Activated B cell treated with CpG ODN at 0.5 μM for 24 hours (primary cell): ENCODE results near the gene GPD1. TPM values are rescaled to one million over a fixed set of nuclear protein-coding genes. Genes with fewer than 3 reads are reported as not detected.
"Not testable (repeated sequence)": the region's sequence is repeated elsewhere in the genome, so short reads cannot be mapped to it uniquely, and the experiment has no call there.

ENCODE experiments used
- ATAC-seq: fragments of 200-7000 bp; cut with Tn5 transposase; one replicate; pipeline ENCODE4 v1.10.0; 2021; ENCODE audit warnings: low read depth, mild to moderate bottlenecking, moderate library complexity
- CTCF ChIA-PET: fragments of 350-600 bp; sonication (Branson Sonifier 250); formaldehyde crosslinking; loops from one replicate; lab custom pipeline; 2021; ENCODE audit warnings: antibody characterized with exemption; lab: Charles Lee
- POLR2A ChIA-PET: fragments of 350-600 bp; sonication (Branson Sonifier 250); formaldehyde crosslinking; loops from one replicate; lab custom pipeline; 2021; ENCODE audit warnings: antibody characterized with exemption; lab: Charles Lee
- DNase-seq: peaks from one replicate; pipeline ENCODE4 v3.0.0; 2022
- H3K27ac Mint-ChIP-seq: one replicate; pipeline ENCODE4 v1.8.0; 2020; ENCODE audit warnings: mixed read lengths
- H3K27me3 Mint-ChIP-seq: one replicate; pipeline ENCODE4 v1.8.0; 2021; ENCODE audit warnings: mixed read lengths
- H3K36me3 Mint-ChIP-seq: one replicate; pipeline ENCODE4 v1.8.0; 2021; ENCODE audit warnings: low read depth, mixed read lengths
- H3K4me1 Mint-ChIP-seq: one replicate; pipeline ENCODE4 v1.8.0; 2021; ENCODE audit warnings: mixed read lengths
- H3K4me3 Mint-ChIP-seq: one replicate; pipeline ENCODE4 v1.8.0; 2020; ENCODE audit warnings: mild to moderate bottlenecking, mixed read lengths
- H3K9me3 Mint-ChIP-seq: one replicate; pipeline ENCODE4 v1.8.0; 2020; ENCODE audit warnings: mixed read lengths
- CTCF ChIP-seq: fragments of 200-600 bp; IDR thresholded peaks from one replicate; pipeline ENCODE4 v1.8.0; 2022; ENCODE audit warnings: antibody characterized with exemption, mild to moderate bottlenecking
- intact Hi-C: fragments of 100-400 bp; cut with micrococcal nuclease; formaldehyde crosslinking; loops from one replicate; pipeline ENCODE4 v1.15.1; 2024
- total RNA-seq: library from RNA; stranded (reverse); gene quantifications from 2 replicates; pipeline ENCODE4 v1.2.3, GENCODE V29; 2022

GPD1 gene
- total RNA-seq, 1 donor from 2014 or later, result 0.60 TPM

GRCh38 chr12:50149311-50149710 lies 45.5 kb downstream of the GPD1 start:
- ATAC-seq (no peak), DNase-seq (no peak)
- no peak for TF ChIP-seq CTCF
- Mint-ChIP-seq H3K27me3 (no peaks in the 10 kb centered on the region), H3K27ac (no peak overlapping the region), H3K4me3 (no peak overlapping the region), H3K9me3 (no peaks in the 10 kb centered on the region), H3K4me1 (peaks cover 2% of the 10 kb centered on the region), H3K36me3 (peaks cover 4% of the 10 kb centered on the region)
- intact Hi-C loops, result no loop called here
- ChIA-PET CTCF (interaction anchor here (1.1 kb wide), 1 partner anchor 79 kb away, joined by 3 read pairs; no protein-coding TSS in a partner anchor), POLR2A (interaction anchor here (0.6 kb wide), 1 partner anchor 35 kb away, joined by 5 read pairs; no protein-coding TSS in a partner anchor)

GRCh38 chr12:50151047-50151687 lies 47.4 kb downstream of the GPD1 start:
- ChIA-PET CTCF (no interaction called here), POLR2A (interaction anchor here (0.6 kb wide), 1 partner anchor 539 kb away, joined by 7 read pairs; no protein-coding TSS in a partner anchor)
- Mint-ChIP-seq H3K4me1 (peaks cover 2% of the 10 kb centered on the region), H3K27me3 (no peaks in the 10 kb centered on the region), H3K36me3 (peaks cover 1% of the 10 kb centered on the region), H3K27ac (no peak overlapping the region), H3K9me3 (no peaks in the 10 kb centered on the region), H3K4me3 (no peak overlapping the region)
- no peak for DNase-seq
- no peak for TF ChIP-seq CTCF
- intact Hi-C loops, result no loop called here
- no peak for ATAC-seq

GRCh38 chr12:50154947-50155346 lies 51.1 kb downstream of the GPD1 start:
- ATAC-seq, DNase-seq, intact Hi-C loops, H3K4me3 Mint-ChIP-seq, H3K27me3 Mint-ChIP-seq, H3K4me1 Mint-ChIP-seq, H3K9me3 Mint-ChIP-seq, H3K27ac Mint-ChIP-seq, CTCF ChIA-PET: not testable (repeated sequence)
- peaks cover 17% of the 10 kb centered on the region for H3K36me3 Mint-ChIP-seq
- POLR2A ChIA-PET, result interaction anchor here (0.6 to 1.8 kb wide), 2 partner anchors 12 to 192 kb away, joined by 3 to 7 read pairs; partner anchors contain the start of gene CERS5

- Mint-ChIP-seq H3K4me1 (peaks cover 15% of the 10 kb centered on the region), H3K27me3 (no peaks in the 10 kb centered on the region), H3K9me3 (no peaks in the 10 kb centered on the region), H3K36me3 (peaks cover 17% of the 10 kb centered on the region), H3K4me3 (no peak overlapping the region), H3K27ac (no peak overlapping the region)
- DNase-seq (no peak), ATAC-seq (no peak)
- intact Hi-C loops, result no loop called here
- ChIA-PET CTCF (interaction anchor here (1.5 kb wide), 1 partner anchor 72 kb away, joined by 4 read pairs; the partner anchor contains the start of gene SMARCD1), POLR2A (interaction anchor here (1.4 kb wide), 1 partner anchor 44 kb away, joined by 5 read pairs; no protein-coding TSS in a partner anchor)
- TF ChIP-seq CTCF, result no peak
Observed at GRCh38 chr12:50156641-50157040, 52.8 kb downstream of the GPD1 start.

- no peaks in the 10 kb centered on the region for H3K9me3 Mint-ChIP-seq
- no peaks in the 10 kb centered on the region for H3K27me3 Mint-ChIP-seq
- ChIA-PET CTCF (interaction anchor here (1.2 to 1.5 kb wide), 2 partner anchors 18 to 72 kb away, joined by 4 read pairs; partner anchors contain the start of gene SMARCD1), POLR2A (interaction anchor here (1.4 kb wide), 1 partner anchor 45 kb away, joined by 5 read pairs; no protein-coding TSS in a partner anchor)
- ATAC-seq (no peak), DNase-seq (no peak)
- peaks cover 15% of the 10 kb centered on the region for H3K4me1 Mint-ChIP-seq
- no peak overlapping the region for H3K4me3 Mint-ChIP-seq
- peaks cover 17% of the 10 kb centered on the region for H3K36me3 Mint-ChIP-seq
- no peak overlapping the region for H3K27ac Mint-ChIP-seq
- TF ChIP-seq CTCF, result no peak
- intact Hi-C loops, result no loop called here
Observed at GRCh38 chr12:50157259-50157658, 53.5 kb downstream of the GPD1 start.
